Heart left ventricle (tissue), 13 donors: ENCODE results near the gene SEC14L1.

ENCODE experiments used
- CTCF ChIP-seq, 12 donors: fragments of 200-600 bp; sonication (generic) in 4 of 12; IDR thresholded peaks; one replicate each; pipeline versions ENCODE4 v1.5.0 to v1.8.0; 2018 to 2022; ENCODE audit warnings: antibody characterized with exemption in 12 of 12, mild to moderate bottlenecking in 5 of 12
- POLR2A ChIP-seq, 2 donors: fragments of 450-650 bp; IDR thresholded peaks; one replicate each; pipeline ENCODE4 v1.6.1; 2017; ENCODE audit warnings: antibody characterized with exemption in 2 of 2, mild to moderate bottlenecking in 2 of 2, moderate library complexity in 2 of 2
- donor health status: ischemic (EF 13 %, LVEDD 7.1; RV severe dilation, severe dysfunction).
- donor health status: DM: no; HTN: yes; CAD: no.
- donor health status: DM: no; HTN: no; CAD: no.
- donor health status: ischemic (EF 25% LVEDD 6.9; RV normal size, moderate dysfunction).
- donor health status: ischemic (EF 25% LVEDD 5.7; RV mildly dilated, moderate dysfunction).
- donor health status: ischemic (EF 35%, LVEDD 5.7; RV mildly dilated, moderate dysfunction).
- donor health status: nonischemic (EF 11% LVEDD 7.7; RV severe dilation, severe dysfunction).
- donor health status: DM: yes; HTN: yes; CAD: no.
- donor health status: PGD.
- donor health status: ischemic (EF 29% LVEDD 5.4; RV normal size, mild dysfunction).
- donor health status: nonischemic (EF 23%, LVEDD 6.1; RV moderate dilation, normal function).

- TF ChIP-seq CTCF (IDR thresholded peaks at IDR 0.05) (no peak), POLR2A (IDR thresholded peaks at IDR 0.05) (no peak)
Measured at GRCh38 chr17:77161953-77162352, 21.2 kb downstream of the SEC14L1 start.
